WTC11 (cell line): ENCODE measurements around the gene GSS.

ENCODE experiments used
- ARID4B ChIP-seq: sonication (generic); formaldehyde crosslinking; IDR thresholded peaks from 2 replicates; pipeline ENCODE4 v1.8.0; 2023; ENCODE audit warnings: missing genetic modification reagents, mild to moderate bottlenecking, borderline replicate concordance
- CREB1 ChIP-seq: sonication (generic); formaldehyde crosslinking; IDR thresholded peaks from 2 replicates; pipeline ENCODE4 v1.8.0; 2023; ENCODE audit warnings: mild to moderate bottlenecking, missing genetic modification reagents
- CREM ChIP-seq: sonication (generic); formaldehyde crosslinking; IDR thresholded peaks from 2 replicates; pipeline ENCODE4 v1.8.1; 2022; ENCODE audit warnings: mild to moderate bottlenecking, missing genetic modification reagents, moderate library complexity
- CTCF ChIP-seq: fragments of 200-600 bp; IDR thresholded peaks from 2 replicates; pipeline ENCODE4 v1.8.0; 2022; ENCODE audit warnings: antibody characterized with exemption
- JUN ChIP-seq: sonication (generic); formaldehyde crosslinking; IDR thresholded peaks from 2 replicates; pipeline ENCODE4 v1.8.0; 2023; ENCODE audit warnings: mild to moderate bottlenecking, missing genetic modification reagents
- NFE2L1 ChIP-seq: sonication (generic); formaldehyde crosslinking; IDR thresholded peaks from 2 replicates; pipeline ENCODE4 v1.8.1; 2023; ENCODE audit warnings: missing genetic modification reagents
- NR3C1 ChIP-seq: sonication (generic); formaldehyde crosslinking; conservative IDR thresholded peaks from 2 replicates; pipeline ENCODE4 v1.8.1; 2023; ENCODE audit warnings: low read depth, mild to moderate bottlenecking, missing genetic modification reagents
- PRRX2 ChIP-seq: fragments of 250-450 bp; sonication (Bioruptor Pico); IDR thresholded peaks from 2 replicates; pipeline ENCODE4 v1.8.0; 2021; ENCODE audit warnings: mild to moderate bottlenecking
- ZNF138 ChIP-seq: sonication (generic); formaldehyde crosslinking; conservative IDR thresholded peaks from 2 replicates; pipeline ENCODE4 v1.8.1; 2022; ENCODE audit warnings: mild to moderate bottlenecking, moderate library complexity, missing genetic modification reagents
- ZSCAN18 ChIP-seq: fragments of 250-450 bp; sonication (Bioruptor Pico); IDR thresholded peaks from 2 replicates; pipeline ENCODE4 v2.1.2; 2022; ENCODE audit warnings: mild to moderate bottlenecking, moderate library complexity
- TF ChIP-seq, protein P1 (sequence below): sonication (generic); formaldehyde crosslinking; IDR thresholded peaks from 2 replicates; pipeline ENCODE4 v1.8.1; 2022; ENCODE audit warnings: mild to moderate bottlenecking, moderate library complexity, missing genetic modification reagents

DNA sequence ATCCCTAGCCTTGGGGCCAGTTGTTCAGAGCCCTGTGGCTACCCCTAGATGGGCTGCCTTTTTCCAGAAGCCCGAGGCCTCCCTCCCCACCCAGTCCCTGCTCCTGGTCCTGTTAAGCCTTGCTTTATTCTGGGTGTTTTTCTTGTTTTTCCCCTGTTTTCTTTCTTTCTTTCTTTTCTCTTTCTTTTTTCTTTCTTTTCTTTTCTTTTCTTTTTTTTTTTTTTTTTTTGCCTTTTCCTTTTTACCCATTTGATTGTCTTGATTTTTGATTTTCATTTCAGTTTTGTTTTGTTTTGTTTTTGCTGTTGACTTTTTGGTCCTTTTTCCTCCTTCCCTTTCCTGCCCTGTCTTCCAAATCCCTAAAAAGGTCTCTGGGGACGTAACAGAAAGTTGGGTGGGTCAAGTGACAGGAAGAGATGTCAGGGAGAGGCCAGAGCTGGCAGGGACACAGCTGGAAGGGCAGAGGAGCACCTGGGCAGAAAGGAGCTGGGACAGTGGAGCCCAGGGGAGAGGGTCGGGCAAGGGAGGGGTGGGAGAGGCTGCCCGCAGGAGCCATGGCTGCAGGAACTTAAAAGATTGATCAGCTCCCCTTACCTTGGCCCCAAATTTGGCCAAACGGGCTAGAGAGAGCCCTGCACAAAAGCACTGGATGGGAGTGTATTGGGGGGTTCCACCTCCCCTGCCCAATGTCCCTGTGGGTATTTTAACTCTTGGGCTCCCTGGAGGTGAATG, 27.6 kb upstream of the GSS start:
- TF ChIP-seq CTCF (no peak), ZNF138 (CRISPR knock-in tag) (no peak), PRRX2 (no peak), ZSCAN18 (CRISPR knock-in tag) (no peak), ARID4B (CRISPR knock-in tag) (no peak), NR3C1 (no peak), CREB1 (no peak), NFE2L1 (CRISPR knock-in tag) (no peak), JUN (CRISPR knock-in tag) (no peak), CREM (no peak)
- TF ChIP-seq, protein P1, sequence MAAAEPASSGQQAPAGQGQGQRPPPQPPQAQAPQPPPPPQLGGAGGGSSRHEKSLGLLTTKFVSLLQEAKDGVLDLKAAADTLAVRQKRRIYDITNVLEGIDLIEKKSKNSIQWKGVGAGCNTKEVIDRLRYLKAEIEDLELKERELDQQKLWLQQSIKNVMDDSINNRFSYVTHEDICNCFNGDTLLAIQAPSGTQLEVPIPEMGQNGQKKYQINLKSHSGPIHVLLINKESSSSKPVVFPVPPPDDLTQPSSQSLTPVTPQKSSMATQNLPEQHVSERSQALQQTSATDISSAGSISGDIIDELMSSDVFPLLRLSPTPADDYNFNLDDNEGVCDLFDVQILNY (CRISPR knock-in tag) = no peak
